HEK293 (cell line): ENCODE measurements around the gene ELAVL3.

Experiments
- CTCF ChIA-PET: fragments of 350-600 bp; formaldehyde crosslinking; extraction: SDS; loops from one replicate; lab custom pipeline; 2021; ENCODE audit warnings: antibody characterized with exemption; lab: Yijun Ruan, JAX
- POLR2A ChIA-PET: fragments of 300-600 bp; formaldehyde crosslinking; extraction: SDS; loops from one replicate; lab custom pipeline; 2020; ENCODE audit warnings: antibody characterized with exemption, inconsistent platforms; lab: Yijun Ruan, JAX
- H3K27ac ChIP-seq: fragments of 200-500 bp; sonication (Bioruptor generic); 2 replicates; pipeline ENCODE4 v1.5.1; 2014; ENCODE audit warnings: low read depth, low read length, control low read depth, inconsistent platforms; ENCODE audit errors: extremely low read depth
- H3K36me3 ChIP-seq, 2 experiments: fragments of 200-500 bp in 1 of 2; sonication (Bioruptor generic) in 1 of 2; 1 replicate in 1 of 2; 2 replicates in 1 of 2; pipeline ENCODE4 v1.5.1; 2014 to 2017; ENCODE audit warnings: inconsistent platforms in 2 of 2, low read length in 2 of 2; ENCODE audit not compliant: control insufficient read depth in 2 of 2, insufficient read depth in 1 of 2
- H3K4me1 ChIP-seq: fragments of 200-500 bp; sonication (Bioruptor generic); 2 replicates; pipeline ENCODE4 v1.5.1; 2014; ENCODE audit warnings: mild to moderate bottlenecking, low read length, inconsistent platforms; ENCODE audit not compliant: control insufficient read depth, insufficient read depth
- H3K4me3 ChIP-seq: 2 replicates; pipeline ENCODE4 v1.5.1; 2011; ENCODE audit warnings: low read depth, mild to moderate bottlenecking, control low read depth, low read length, moderate library complexity
- H3K9me3 ChIP-seq: fragments of 200-500 bp; sonication (Bioruptor generic); 2 replicates; pipeline ENCODE4 v1.5.1; 2014; ENCODE audit warnings: low read depth, low read length, inconsistent platforms; ENCODE audit not compliant: control insufficient read depth, insufficient read depth
- BCL11B ChIP-seq: fragments of 450-650 bp; formaldehyde crosslinking; IDR thresholded peaks from 2 replicates; pipeline ENCODE4 v1.5.1; 2016; ENCODE audit warnings: low read depth, missing biosample characterization, missing genetic modification characterization
- PRDM10 ChIP-seq: fragments of 450-650 bp; formaldehyde crosslinking; IDR thresholded peaks from 2 replicates; pipeline ENCODE4 v1.5.1; 2016; ENCODE audit warnings: missing biosample characterization, missing genetic modification characterization
- SP3 ChIP-seq: fragments of 450-650 bp; formaldehyde crosslinking; IDR thresholded peaks from 2 replicates; pipeline ENCODE4 v1.5.1; 2016; ENCODE audit warnings: missing biosample characterization, missing genetic modification characterization
- SP7 ChIP-seq: fragments of 450-650 bp; formaldehyde crosslinking; IDR thresholded peaks from 2 replicates; pipeline ENCODE4 v1.5.1; 2016; ENCODE audit warnings: missing biosample characterization, missing genetic modification characterization
- ZBTB48 ChIP-seq: fragments of 450-650 bp; formaldehyde crosslinking; IDR thresholded peaks from 2 replicates; pipeline ENCODE4 v1.5.1; 2016; ENCODE audit warnings: missing biosample characterization, missing genetic modification characterization
- ZEB2 ChIP-seq: fragments of 450-650 bp; formaldehyde crosslinking; IDR thresholded peaks from 2 replicates; pipeline ENCODE4 v1.5.1; 2016; ENCODE audit warnings: missing biosample characterization, missing genetic modification characterization
- ZNF114 ChIP-seq: fragments of 450-650 bp; formaldehyde crosslinking; IDR thresholded peaks from 2 replicates; pipeline ENCODE4 v1.5.0; 2017; ENCODE audit warnings: missing biosample characterization, missing genetic modification characterization
- ZNF121 ChIP-seq: fragments of 450-650 bp; formaldehyde crosslinking; IDR thresholded peaks from 2 replicates; pipeline ENCODE4 v1.5.1; 2016; ENCODE audit warnings: missing biosample characterization, missing genetic modification characterization
- ZNF16 ChIP-seq: fragments of 450-650 bp; formaldehyde crosslinking; IDR thresholded peaks from 2 replicates; pipeline ENCODE4 v1.5.1; 2016; ENCODE audit warnings: low read depth, missing biosample characterization, missing genetic modification characterization
- ZNF184 ChIP-seq: fragments of 450-650 bp; IDR thresholded peaks from 2 replicates; pipeline ENCODE4 v1.5.1; 2018; ENCODE audit warnings: missing biosample characterization, mild to moderate bottlenecking, missing genetic modification characterization
- ZNF2 ChIP-seq: fragments of 450-650 bp; formaldehyde crosslinking; IDR thresholded peaks from 2 replicates; pipeline ENCODE4 v1.5.1; 2016; ENCODE audit warnings: missing biosample characterization, missing genetic modification characterization
- ZNF211 ChIP-seq: fragments of 450-650 bp; formaldehyde crosslinking; IDR thresholded peaks from 2 replicates; pipeline ENCODE4 v1.5.1; 2016; ENCODE audit warnings: low read depth, missing biosample characterization, missing genetic modification characterization
- ZNF223 ChIP-seq: fragments of 450-650 bp; formaldehyde crosslinking; IDR thresholded peaks from 2 replicates; pipeline ENCODE4 v1.5.1; 2016; ENCODE audit warnings: missing biosample characterization, missing genetic modification characterization
- ZNF280D ChIP-seq: fragments of 450-650 bp; formaldehyde crosslinking; IDR thresholded peaks from 2 replicates; pipeline ENCODE4 v1.5.1; 2016; ENCODE audit warnings: missing biosample characterization, missing genetic modification characterization
- ZNF350 ChIP-seq: fragments of 450-650 bp; formaldehyde crosslinking; IDR thresholded peaks from 2 replicates; pipeline ENCODE4 v1.5.0; 2017; ENCODE audit warnings: missing biosample characterization, mild to moderate bottlenecking, missing genetic modification characterization
- ZNF366 ChIP-seq: fragments of 450-650 bp; formaldehyde crosslinking; conservative IDR thresholded peaks from 2 replicates; pipeline ENCODE4 v1.5.1; 2016; ENCODE audit warnings: missing biosample characterization, missing genetic modification characterization
- ZNF529 ChIP-seq: fragments of 450-650 bp; formaldehyde crosslinking; IDR thresholded peaks from 2 replicates; pipeline ENCODE4 v1.5.1; 2017; ENCODE audit warnings: missing genetic modification characterization, missing biosample characterization; ENCODE audit not compliant: insufficient replicate concordance
- ZNF596 ChIP-seq: fragments of 450-650 bp; IDR thresholded peaks from 2 replicates; pipeline ENCODE4 v1.5.0; 2018; ENCODE audit warnings: missing biosample characterization, mild to moderate bottlenecking, missing genetic modification characterization, moderate library complexity
- ZNF677 ChIP-seq: fragments of 450-650 bp; IDR thresholded peaks from 2 replicates; pipeline ENCODE4 v1.5.0; 2018; ENCODE audit warnings: missing biosample characterization, mild to moderate bottlenecking, missing genetic modification characterization, moderate library complexity
- ZNF747 ChIP-seq: fragments of 450-650 bp; formaldehyde crosslinking; IDR thresholded peaks from 2 replicates; pipeline ENCODE4 v1.5.1; 2016; ENCODE audit warnings: missing biosample characterization, missing genetic modification characterization
- ZNF791 ChIP-seq: fragments of 450-650 bp; formaldehyde crosslinking; IDR thresholded peaks from 2 replicates; pipeline ENCODE4 v1.5.1; 2016; ENCODE audit warnings: missing biosample characterization, missing genetic modification characterization
- TF ChIP-seq, protein P1 (sequence below): fragments of 450-650 bp; formaldehyde crosslinking; IDR thresholded peaks from 2 replicates; pipeline ENCODE4 v1.5.1; 2016; ENCODE audit warnings: missing biosample characterization, missing genetic modification characterization
- TF ChIP-seq, protein P2 (sequence below): fragments of 450-650 bp; formaldehyde crosslinking; IDR thresholded peaks from 2 replicates; pipeline ENCODE4 v1.5.1; 2016; ENCODE audit warnings: missing biosample characterization, missing genetic modification characterization
- TF ChIP-seq, protein P3 (sequence below): fragments of 450-650 bp; formaldehyde crosslinking; IDR thresholded peaks from 2 replicates; pipeline ENCODE4 v1.5.1; 2016; ENCODE audit warnings: missing biosample characterization, missing genetic modification characterization

ELAVL3 gene

GRCh38 chr19:11461453-11461852 is 19.4 kb downstream of the ELAVL3 start:
- CTCF ChIA-PET, result no interaction called here

GRCh38 chr19:11460207-11460606 is 20.6 kb downstream of the ELAVL3 start:
- Histone ChIP-seq H3K4me3 (no peak overlapping the region), H3K27ac (no peak overlapping the region), H3K4me1 (no peaks in the 10 kb centered on the region), H3K9me3 (no peaks in the 10 kb centered on the region), H3K36me3 (no peaks in the 10 kb centered on the region)
- POLR2A ChIA-PET, result no interaction called here
- CTCF ChIA-PET, result interaction anchor here (0.6 to 1.4 kb wide), 4 partner anchors 17 to 100 kb away, joined by 3 to 5 read pairs (median 4); no protein-coding TSS in a partner anchor
- TF ChIP-seq, protein P1, sequence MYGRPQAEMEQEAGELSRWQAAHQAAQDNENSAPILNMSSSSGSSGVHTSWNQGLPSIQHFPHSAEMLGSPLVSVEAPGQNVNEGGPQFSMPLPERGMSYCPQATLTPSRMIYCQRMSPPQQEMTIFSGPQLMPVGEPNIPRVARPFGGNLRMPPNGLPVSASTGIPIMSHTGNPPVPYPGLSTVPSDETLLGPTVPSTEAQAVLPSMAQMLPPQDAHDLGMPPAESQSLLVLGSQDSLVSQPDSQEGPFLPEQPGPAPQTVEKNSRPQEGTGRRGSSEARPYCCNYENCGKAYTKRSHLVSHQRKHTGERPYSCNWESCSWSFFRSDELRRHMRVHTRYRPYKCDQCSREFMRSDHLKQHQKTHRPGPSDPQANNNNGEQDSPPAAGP (tag by site-specific recombination), result peak; percentile 21; the same call in 1 of the 2 replicates
- TF ChIP-seq SP7 (0 out of 2 replicates have a peak, but pooled peaks have one; percentile 13), SP3 (tag by site-specific recombination) (0 out of 2 replicates have a peak, but pooled peaks have one; percentile 12), ZNF747 (tag by site-specific recombination) (no peak), ZEB2 (tag by site-specific recombination) (peak; percentile 42; the same call in 1 of the 2 replicates), PRDM10 (tag by site-specific recombination) (0 out of 2 replicates have a peak, but pooled peaks have one; percentile 19), ZNF791 (tag by site-specific recombination) (no peak), ZNF184 (tag by site-specific recombination) (no peak), ZNF223 (tag by site-specific recombination) (no peak), ZNF16 (tag by site-specific recombination) (peak; percentile 96), ZNF280D (tag by site-specific recombination) (0 out of 2 replicates have a peak, but pooled peaks have one; percentile 21), ZNF2 (tag by site-specific recombination) (0 out of 2 replicates have a peak, but pooled peaks have one; percentile 18)
- TF ChIP-seq, protein P2, sequence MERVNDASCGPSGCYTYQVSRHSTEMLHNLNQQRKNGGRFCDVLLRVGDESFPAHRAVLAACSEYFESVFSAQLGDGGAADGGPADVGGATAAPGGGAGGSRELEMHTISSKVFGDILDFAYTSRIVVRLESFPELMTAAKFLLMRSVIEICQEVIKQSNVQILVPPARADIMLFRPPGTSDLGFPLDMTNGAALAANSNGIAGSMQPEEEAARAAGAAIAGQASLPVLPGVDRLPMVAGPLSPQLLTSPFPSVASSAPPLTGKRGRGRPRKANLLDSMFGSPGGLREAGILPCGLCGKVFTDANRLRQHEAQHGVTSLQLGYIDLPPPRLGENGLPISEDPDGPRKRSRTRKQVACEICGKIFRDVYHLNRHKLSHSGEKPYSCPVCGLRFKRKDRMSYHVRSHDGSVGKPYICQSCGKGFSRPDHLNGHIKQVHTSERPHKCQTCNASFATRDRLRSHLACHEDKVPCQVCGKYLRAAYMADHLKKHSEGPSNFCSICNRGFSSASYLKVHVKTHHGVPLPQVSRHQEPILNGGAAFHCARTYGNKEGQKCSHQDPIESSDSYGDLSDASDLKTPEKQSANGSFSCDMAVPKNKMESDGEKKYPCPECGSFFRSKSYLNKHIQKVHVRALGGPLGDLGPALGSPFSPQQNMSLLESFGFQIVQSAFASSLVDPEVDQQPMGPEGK, result peak; percentile 49; the same call in 1 of the 2 replicates
- TF ChIP-seq, protein P3, sequence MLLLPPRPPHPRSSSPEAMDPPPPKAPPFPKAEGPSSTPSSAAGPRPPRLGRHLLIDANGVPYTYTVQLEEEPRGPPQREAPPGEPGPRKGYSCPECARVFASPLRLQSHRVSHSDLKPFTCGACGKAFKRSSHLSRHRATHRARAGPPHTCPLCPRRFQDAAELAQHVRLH (tag by site-specific recombination), result peak; percentile 71

More at GRCh38 chr19:11461453-11461852, 19.4 kb downstream of the ELAVL3 start:
- H3K27ac ChIP-seq, result no peak overlapping the region
- no peak overlapping the region for H3K4me3 ChIP-seq
- POLR2A ChIA-PET, result no interaction called here
- H3K36me3 ChIP-seq, result no peaks in the 10 kb centered on the region
- TF ChIP-seq ZNF529 (no peak), ZNF677 (tag by site-specific recombination) (no peak), ZNF121 (tag by site-specific recombination) (peak; percentile 73), ZNF350 (tag by site-specific recombination) (no peak), ZNF211 (tag by site-specific recombination) (no peak), ZBTB48 (no peak), ZNF366 (tag by site-specific recombination) (peak; percentile 46), ZNF114 (no peak), ZNF596 (tag by site-specific recombination) (no peak), BCL11B (tag by site-specific recombination) (no peak)
- H3K4me1 ChIP-seq, result no peaks in the 10 kb centered on the region
- H3K9me3 ChIP-seq, result no peaks in the 10 kb centered on the region
